CD4-positive, alpha-beta T cell (primary cell): ENCODE data around the gene ICA1. TPM values are rescaled to one million over a fixed set of nuclear protein-coding genes. Genes with fewer than 3 reads are reported as not detected.

ENCODE experiments used
- ATAC-seq: fragments of 200-7000 bp; cut with Tn5 transposase; one replicate; pipeline ENCODE4 v1.10.0; 2022; ENCODE audit warnings: mild to moderate bottlenecking; ENCODE audit not compliant: poor library complexity
- CTCF ChIA-PET: fragments of 350-600 bp; sonication (Branson Sonifier 250); formaldehyde crosslinking; loops from one replicate; lab custom pipeline; 2021; ENCODE audit warnings: antibody characterized with exemption, inconsistent platforms; lab: Charles Lee
- POLR2A ChIA-PET: fragments of 350-600 bp; sonication (Branson Sonifier 250); formaldehyde crosslinking; loops from one replicate; lab custom pipeline; 2021; ENCODE audit warnings: antibody characterized with exemption, inconsistent platforms; lab: Charles Lee
- DNase-seq, 14 experiments: peaks; one replicate each; pipeline ENCODE4 v3.0.0-alpha.2; 2013 to 2020; ENCODE audit warnings: mixed read lengths in 2 of 14
- H3K27ac ChIP-seq, 2 donors: one replicate each; pipeline versions ENCODE4 v1.5.1 to v1.7.0; 2013; ENCODE audit warnings: low read length in 2 of 2, low read depth in 1 of 2, mild to moderate bottlenecking in 1 of 2
- H3K27me3 ChIP-seq, 2 experiments: 1 replicate in 1 of 2; 2 replicates in 1 of 2; pipeline versions ENCODE4 v1.6.1 to v1.7.0; 2013; ENCODE audit warnings: low read length in 2 of 2, control low read depth in 1 of 2, mild to moderate bottlenecking in 1 of 2, moderate library complexity in 1 of 2; ENCODE audit not compliant: insufficient read depth in 2 of 2, control insufficient read depth in 1 of 2
- H3K36me3 ChIP-seq: one replicate; pipeline ENCODE4 v1.6.1; 2013; ENCODE audit warnings: low read length, control low read depth; ENCODE audit not compliant: insufficient read depth
- H3K4me1 ChIP-seq: one replicate; pipeline ENCODE4 v1.6.1; 2013; ENCODE audit warnings: low read length, control low read depth; ENCODE audit not compliant: insufficient read depth
- H3K4me3 ChIP-seq: one replicate; pipeline ENCODE4 v1.5.1; 2013; ENCODE audit warnings: mild to moderate bottlenecking, low read length, moderate library complexity
- H3K9me3 ChIP-seq, 2 experiments: 1 replicate in 1 of 2; 2 replicates in 1 of 2; pipeline versions ENCODE4 v1.6.1 to v1.7.0; 2013; ENCODE audit warnings: low read length in 2 of 2, mild to moderate bottlenecking in 2 of 2, control low read depth in 1 of 2, moderate library complexity in 1 of 2; ENCODE audit not compliant: control insufficient read depth in 1 of 2, insufficient read depth in 1 of 2
- H3K27ac Mint-ChIP-seq: one replicate; pipeline ENCODE4 v1.8.0; 2020; ENCODE audit warnings: mixed read lengths
- H3K27me3 Mint-ChIP-seq: one replicate; pipeline ENCODE4 v1.8.0; 2021; ENCODE audit warnings: mixed read lengths
- H3K36me3 Mint-ChIP-seq: one replicate; pipeline ENCODE4 v1.8.0; 2021; ENCODE audit warnings: low read depth, mixed read lengths
- H3K4me1 Mint-ChIP-seq: one replicate; pipeline ENCODE4 v1.8.0; 2021; ENCODE audit warnings: low read depth, mixed read lengths
- H3K4me3 Mint-ChIP-seq: one replicate; pipeline ENCODE4 v1.8.0; 2020; ENCODE audit warnings: mild to moderate bottlenecking, mixed read lengths
- H3K9me3 Mint-ChIP-seq: one replicate; pipeline ENCODE4 v1.8.0; 2020; ENCODE audit warnings: mixed read lengths
- CTCF ChIP-seq: fragments of 200-600 bp; IDR thresholded peaks from one replicate; pipeline ENCODE4 v1.8.0; 2022; ENCODE audit warnings: antibody characterized with exemption, mild to moderate bottlenecking
- intact Hi-C, 2 experiments: fragments of 100-400 bp; cut with DNase I in 1 of 2; cut with micrococcal nuclease in 1 of 2; formaldehyde crosslinking; loops; one replicate each; pipeline versions ENCODE4 v1.15.1 to v1.9.0; 2023 to 2025; cut with DNase I, micrococcal nuclease
- total RNA-seq, 174 experiments: library from RNA in 2 of 174; stranded (reverse) in 2 of 174; gene quantifications; one replicate each; pipeline ENCODE4 v1.2.3 and lab custom pipeline; 2021 to 2026

Gene ICA1
- total RNA-seq, 2 experiments from 2014 or later = 0.95 to 1.7 TPM

DNA sequence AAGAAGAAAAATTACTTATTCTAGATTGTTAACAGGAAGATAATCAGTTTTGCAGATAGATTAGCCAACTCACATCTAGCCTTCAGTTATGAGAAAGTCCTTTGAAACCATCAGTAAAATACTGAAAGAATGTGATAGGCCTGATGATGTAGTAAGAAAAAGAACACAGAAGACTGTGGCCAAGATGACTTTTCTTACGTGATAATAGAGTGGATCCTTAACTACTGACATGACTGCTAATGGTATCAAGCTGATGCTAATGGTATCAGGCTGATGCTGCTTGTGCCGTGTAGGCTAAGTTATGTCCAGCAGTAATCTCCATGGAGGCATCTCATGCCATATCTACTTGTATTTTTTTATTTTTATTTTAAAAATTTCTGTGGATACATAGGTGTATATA is 179.2 kb downstream of the ICA1 start:
- no peaks in the 10 kb centered on the region for H3K27me3 Mint-ChIP-seq
- H3K4me3 Mint-ChIP-seq = no peak overlapping the region
- no peaks in the 10 kb centered on the region for H3K9me3 ChIP-seq
- intact Hi-C loops = no loop called here
- H3K27ac Mint-ChIP-seq = no peak overlapping the region
- no peaks in the 10 kb centered on the region for H3K4me1 ChIP-seq
- H3K36me3 ChIP-seq = peaks cover 32% of the 10 kb centered on the region
- H3K4me1 Mint-ChIP-seq = peaks cover 8% of the 10 kb centered on the region
- POLR2A ChIA-PET = no interaction called here
- no peak overlapping the region for H3K27ac ChIP-seq
- peaks cover 43% of the 10 kb centered on the region for H3K36me3 Mint-ChIP-seq
- no peaks in the 10 kb centered on the region for H3K9me3 Mint-ChIP-seq
- DNase-seq (no peak), ATAC-seq (no peak)
- CTCF ChIA-PET = no interaction called here
- H3K4me3 ChIP-seq = no peak overlapping the region
- H3K27me3 ChIP-seq = no peaks in the 10 kb centered on the region
- no peak for TF ChIP-seq CTCF

DNA sequence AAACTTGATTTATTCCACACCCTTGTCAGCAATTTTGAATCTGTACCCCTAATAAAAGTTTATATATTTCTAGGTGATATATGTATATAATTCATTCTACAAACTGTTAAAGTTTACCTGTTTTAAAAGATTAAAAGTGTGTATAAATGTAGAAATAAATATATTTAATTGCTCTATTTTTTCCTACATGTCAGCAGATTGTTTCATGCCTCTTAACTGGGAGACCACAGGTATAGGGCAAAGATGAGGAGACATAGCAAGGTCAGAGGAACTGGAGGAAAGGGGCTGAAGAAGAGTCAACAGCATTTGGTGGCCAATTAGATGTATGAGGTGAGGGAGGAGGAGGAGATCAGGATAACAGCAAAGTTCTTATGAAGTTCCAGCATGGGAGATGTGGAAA is 183.5 kb downstream of the ICA1 start:
- intact Hi-C loops = no loop called here
- no peak for TF ChIP-seq CTCF
- CTCF ChIA-PET = interaction anchor here (1.2 kb wide), 1 partner anchor 10 kb away, joined by 3 read pairs; no protein-coding TSS in a partner anchor
- POLR2A ChIA-PET = no interaction called here
- Mint-ChIP-seq H3K27ac (no peak overlapping the region), H3K4me1 (no peaks in the 10 kb centered on the region), H3K27me3 (no peaks in the 10 kb centered on the region), H3K9me3 (no peaks in the 10 kb centered on the region), H3K36me3 (peaks cover 35% of the 10 kb centered on the region), H3K4me3 (no peak overlapping the region)
- no peak overlapping the region for H3K4me3 ChIP-seq
- H3K27ac ChIP-seq = no peak overlapping the region
- no peaks in the 10 kb centered on the region for H3K9me3 ChIP-seq
- peaks cover 3% of the 10 kb centered on the region for H3K36me3 ChIP-seq
- ATAC-seq (no peak), DNase-seq (no peak)
- no peaks in the 10 kb centered on the region for H3K4me1 ChIP-seq
- no peaks in the 10 kb centered on the region for H3K27me3 ChIP-seq

DNA sequence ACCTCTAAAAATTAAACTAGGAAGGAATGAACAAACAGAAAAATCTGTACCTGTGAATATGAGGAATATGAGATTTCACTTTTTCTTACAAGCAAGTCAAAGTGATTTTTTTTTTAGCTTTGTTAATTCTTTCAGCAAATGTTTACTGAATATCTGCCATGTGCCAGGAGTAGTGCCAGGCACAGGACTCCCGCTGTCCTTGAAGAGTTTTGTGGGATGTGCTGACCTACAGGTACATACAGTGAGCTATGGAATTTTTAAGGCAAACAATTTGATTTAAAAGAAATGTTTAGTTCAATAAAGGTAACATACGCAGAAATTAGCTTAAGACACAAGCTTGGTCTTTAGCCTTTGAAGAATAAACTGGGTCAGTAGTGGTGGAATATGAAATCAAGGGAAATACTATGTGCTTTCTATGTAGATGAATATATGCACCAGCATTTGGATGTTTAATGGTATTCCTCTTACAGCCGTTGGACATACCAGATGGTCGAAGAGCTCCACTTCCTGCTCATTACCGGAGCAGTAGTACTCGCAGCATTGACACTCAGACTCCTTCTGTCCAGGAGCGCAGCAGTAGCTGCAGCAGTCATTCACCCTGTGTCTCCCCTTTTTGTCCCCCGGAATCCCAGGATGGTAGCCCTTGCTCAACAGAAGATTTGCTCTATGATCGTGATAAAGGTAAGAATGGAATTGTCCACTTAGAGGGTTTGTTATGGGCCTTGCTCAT is 191.4 kb downstream of the ICA1 start:
- Mint-ChIP-seq H3K27me3 (no peaks in the 10 kb centered on the region), H3K4me1 (peaks cover 58% of the 10 kb centered on the region), H3K27ac (no peak overlapping the region), H3K4me3 (no peak overlapping the region), H3K9me3 (no peaks in the 10 kb centered on the region), H3K36me3 (peaks cover 75% of the 10 kb centered on the region)
- Histone ChIP-seq H3K4me1 (no peaks in the 10 kb centered on the region), H3K4me3 (no peak overlapping the region), H3K9me3 (no peaks in the 10 kb centered on the region), H3K27ac (no peak overlapping the region), H3K36me3 (peaks cover 24% of the 10 kb centered on the region), H3K27me3 (no peaks in the 10 kb centered on the region)
- intact Hi-C loops = no loop called here
- ChIA-PET POLR2A (interaction anchor here (1.0 kb wide), 1 partner anchor 55 kb away, joined by 4 read pairs; no protein-coding TSS in a partner anchor), CTCF (interaction anchor here (1.3 kb wide), 1 partner anchor 316 kb away, joined by 3 read pairs; no protein-coding TSS in a partner anchor)
- ATAC-seq (no peak), DNase-seq (no peak)
- no peak for TF ChIP-seq CTCF
